Measurements from ENCODE around the gene MT1B.
A peak's percentile ranks its signal among the peaks of the same experiment; 100 is the strongest.
"Not testable (repeated sequence)": the region's sequence is repeated elsewhere in the genome, so short reads cannot be mapped to it uniquely, and the experiment has no call there.

The MT1B gene

DNA sequence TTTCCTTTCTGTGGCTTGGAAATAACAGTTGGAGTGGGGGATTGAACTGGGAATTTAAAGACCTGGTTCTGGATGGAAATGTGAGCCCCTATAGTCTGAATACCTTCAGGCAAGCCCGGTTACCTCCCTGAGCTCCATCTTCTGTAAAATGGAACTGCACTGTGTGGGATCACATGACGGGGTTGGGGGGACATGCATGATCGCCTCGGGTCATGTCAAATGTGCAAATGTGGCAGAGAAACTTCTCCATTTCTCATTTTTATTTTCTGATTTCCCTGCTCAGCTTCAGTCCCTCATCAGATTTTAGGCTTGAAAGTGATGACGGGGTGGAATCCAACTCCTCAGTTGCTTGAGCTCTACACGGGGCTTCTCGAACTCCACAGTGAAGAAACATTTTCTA lies 1.5 kb downstream of the MT1B start:
- TF ChIP-seq, protein P1, sequence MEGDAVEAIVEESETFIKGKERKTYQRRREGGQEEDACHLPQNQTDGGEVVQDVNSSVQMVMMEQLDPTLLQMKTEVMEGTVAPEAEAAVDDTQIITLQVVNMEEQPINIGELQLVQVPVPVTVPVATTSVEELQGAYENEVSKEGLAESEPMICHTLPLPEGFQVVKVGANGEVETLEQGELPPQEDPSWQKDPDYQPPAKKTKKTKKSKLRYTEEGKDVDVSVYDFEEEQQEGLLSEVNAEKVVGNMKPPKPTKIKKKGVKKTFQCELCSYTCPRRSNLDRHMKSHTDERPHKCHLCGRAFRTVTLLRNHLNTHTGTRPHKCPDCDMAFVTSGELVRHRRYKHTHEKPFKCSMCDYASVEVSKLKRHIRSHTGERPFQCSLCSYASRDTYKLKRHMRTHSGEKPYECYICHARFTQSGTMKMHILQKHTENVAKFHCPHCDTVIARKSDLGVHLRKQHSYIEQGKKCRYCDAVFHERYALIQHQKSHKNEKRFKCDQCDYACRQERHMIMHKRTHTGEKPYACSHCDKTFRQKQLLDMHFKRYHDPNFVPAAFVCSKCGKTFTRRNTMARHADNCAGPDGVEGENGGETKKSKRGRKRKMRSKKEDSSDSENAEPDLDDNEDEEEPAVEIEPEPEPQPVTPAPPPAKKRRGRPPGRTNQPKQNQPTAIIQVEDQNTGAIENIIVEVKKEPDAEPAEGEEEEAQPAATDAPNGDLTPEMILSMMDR (conservative IDR thresholded peaks at IDR 0.05; ENCODE audit: low read depth, low read length), result no peak
- no peak overlapping the region for H3K4me3 ChIP-seq (ENCODE audit: low read depth, low read length)
- DNase-seq (ENCODE audit: low read depth), result no peak

DNA sequence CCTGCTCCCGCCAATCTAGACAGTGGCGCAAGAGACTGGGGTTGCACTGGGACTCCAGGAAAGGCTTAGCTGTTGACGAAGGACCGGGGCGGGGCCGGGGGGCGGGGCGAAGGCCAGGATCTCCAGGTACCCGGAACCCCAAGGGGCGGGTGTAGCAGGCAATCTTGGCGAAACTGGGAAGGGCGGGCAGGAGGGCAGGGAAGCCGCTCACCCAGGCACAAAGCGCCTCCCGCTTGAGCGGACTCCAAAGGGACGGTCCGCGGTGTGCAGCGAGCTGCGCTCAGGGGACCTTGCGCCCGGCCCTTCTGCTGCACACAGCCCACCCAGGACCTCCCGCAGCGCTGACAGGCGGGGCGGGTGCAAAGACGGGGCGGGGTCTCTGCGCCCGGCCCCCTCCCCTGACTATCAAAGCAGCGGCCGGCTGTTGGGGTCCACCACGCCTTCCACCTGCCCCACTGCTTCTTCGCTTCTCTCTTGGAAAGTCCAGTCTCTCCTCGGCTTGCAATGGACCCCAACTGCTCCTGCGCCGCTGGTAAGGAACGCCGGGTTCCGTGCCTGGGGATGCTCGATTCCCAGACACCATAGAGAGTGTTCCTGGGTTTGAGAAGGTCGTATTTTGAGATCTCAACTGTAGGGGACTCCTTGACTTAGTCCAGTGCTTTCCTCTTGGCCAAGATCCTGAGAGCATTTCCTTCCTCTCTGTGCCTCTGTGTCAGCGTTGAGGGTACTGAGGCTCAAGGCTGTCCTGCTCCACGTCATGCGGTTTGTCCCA lies 6.1 kb downstream of the MT1B start, which contains the start of gene MT1F:
TSS of gene MT1F (plus strand) at position 405 of the 772 bp plus-strand sequence. CDS start at position 505, 100 bp downstream.
- H3K4me3 ChIP-seq (ENCODE audit: low read depth, low read length), result peak within 1 kb of the TSS; percentile 58
- peak; percentile 25 for DNase-seq (ENCODE audit: low read depth)
- TF ChIP-seq, protein P1 (conservative IDR thresholded peaks at IDR 0.05; ENCODE audit: low read depth, low read length), result no peak

DNA sequence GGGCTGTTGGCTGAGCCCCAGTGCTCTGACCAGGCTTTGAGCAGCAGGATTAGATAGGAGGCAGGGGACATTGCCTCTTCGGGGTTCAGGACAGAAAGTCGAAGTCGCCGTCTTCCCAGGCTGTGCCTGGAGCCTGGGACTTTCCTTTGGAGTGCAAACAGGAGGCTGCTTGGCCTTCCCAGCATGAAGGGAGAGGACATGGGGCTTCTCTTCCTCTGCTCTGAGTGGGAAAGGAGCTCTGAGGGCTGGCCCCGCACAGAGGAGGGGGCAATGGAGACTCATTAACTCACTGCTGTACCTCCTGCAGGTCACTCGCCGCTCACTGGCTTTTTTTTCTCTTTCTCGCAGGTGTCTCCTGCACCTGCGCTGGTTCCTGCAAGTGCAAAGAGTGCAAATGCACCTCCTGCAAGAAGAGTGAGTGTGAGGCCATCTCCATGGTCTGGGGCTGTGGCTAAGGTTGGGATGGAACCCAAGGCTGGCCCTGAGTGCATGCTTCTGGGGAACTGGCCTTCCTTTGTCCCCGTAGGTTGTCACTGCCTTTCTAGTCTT lies 6.7 kb downstream of the MT1B start:
- H3K4me3 ChIP-seq (ENCODE audit: low read depth, low read length), result peak overlapping the region; percentile 58
- TF ChIP-seq, protein P1 (conservative IDR thresholded peaks at IDR 0.05; ENCODE audit: low read depth, low read length), result no peak
- DNase-seq (ENCODE audit: low read depth), result no peak

DNA sequence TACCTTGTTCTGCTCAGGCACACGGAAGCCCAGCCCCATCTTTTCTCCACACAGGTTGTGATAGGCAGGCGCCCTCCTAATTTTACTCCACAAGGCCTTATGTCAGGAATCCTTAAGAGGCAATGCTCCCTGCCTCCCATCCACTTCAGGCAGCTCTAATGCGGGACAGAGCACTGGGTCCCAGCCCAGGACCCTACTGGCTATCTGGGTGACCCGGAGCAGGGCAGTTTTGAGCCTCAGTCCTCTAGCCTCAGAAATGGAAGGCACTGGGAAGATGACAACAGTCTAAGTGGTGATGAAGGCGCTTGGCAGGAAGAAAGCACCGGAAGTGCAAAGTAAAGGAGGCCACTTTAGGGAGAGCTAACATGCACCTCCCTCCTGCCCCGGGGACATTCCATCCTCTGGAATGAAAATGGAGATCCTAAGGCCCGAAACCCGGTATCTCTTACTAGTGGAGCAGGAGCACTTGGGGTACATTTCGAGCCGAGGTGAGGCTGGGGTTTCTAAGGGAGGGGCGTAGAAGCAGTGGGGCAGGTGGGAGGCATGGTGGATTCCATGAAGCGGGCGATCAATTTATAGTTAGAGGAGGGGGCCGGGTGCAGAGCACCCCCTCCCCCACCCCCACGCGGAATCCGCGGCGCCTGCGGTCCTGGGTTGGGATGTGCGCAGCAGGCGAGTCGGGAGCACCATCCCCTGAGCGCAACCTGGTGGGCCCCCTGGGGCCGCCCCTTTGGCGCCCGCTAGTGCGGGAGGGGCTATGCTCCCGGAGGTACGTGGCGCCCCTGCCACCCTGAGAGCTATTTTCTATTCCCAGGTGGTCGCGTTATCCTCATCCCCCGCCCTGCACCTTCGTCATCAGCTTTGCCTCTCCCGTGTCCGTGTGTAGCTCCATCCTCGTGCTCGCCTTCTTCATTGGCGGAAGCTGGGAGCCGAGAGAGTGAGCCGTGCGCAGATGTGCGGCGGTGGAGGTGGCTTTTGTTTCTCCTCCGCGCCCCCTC lies 11.0 kb downstream of the MT1B start:
- H3K4me3 ChIP-seq (ENCODE audit: low read depth, low read length), result peak overlapping the region; percentile 30
- TF ChIP-seq, protein P1 (conservative IDR thresholded peaks at IDR 0.05; ENCODE audit: low read depth, low read length), result no peak

DNA sequence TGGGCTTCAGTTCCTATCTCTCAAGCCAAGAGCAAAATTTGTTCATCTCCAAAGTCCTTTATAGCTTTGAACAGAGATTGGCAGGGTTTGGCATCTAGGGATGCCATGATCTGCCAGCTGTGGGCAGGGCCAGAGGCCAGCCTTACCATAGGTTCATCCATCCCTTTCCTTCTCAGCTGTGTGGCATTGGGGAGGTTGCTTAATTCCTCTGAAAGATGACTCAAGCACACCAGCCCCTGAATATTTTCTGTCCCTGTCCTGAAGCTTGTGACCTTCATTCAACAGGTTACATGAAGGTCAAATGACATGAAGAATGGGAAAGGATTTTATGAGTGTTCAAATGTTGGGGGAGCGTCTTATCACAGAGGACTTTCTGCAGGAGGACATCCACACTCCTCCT lies 12.8 kb downstream of the MT1B start:
- TF ChIP-seq, protein P1 (conservative IDR thresholded peaks at IDR 0.05; ENCODE audit: low read depth, low read length), result no peak
- H3K4me3 ChIP-seq (ENCODE audit: low read depth, low read length), result no peak overlapping the region
- no peak for DNase-seq (ENCODE audit: low read depth)

More for the DNA sequence above, 11.0 kb downstream of the MT1B start:
- DNase-seq (ENCODE audit: low read depth), result no peak

DNA sequence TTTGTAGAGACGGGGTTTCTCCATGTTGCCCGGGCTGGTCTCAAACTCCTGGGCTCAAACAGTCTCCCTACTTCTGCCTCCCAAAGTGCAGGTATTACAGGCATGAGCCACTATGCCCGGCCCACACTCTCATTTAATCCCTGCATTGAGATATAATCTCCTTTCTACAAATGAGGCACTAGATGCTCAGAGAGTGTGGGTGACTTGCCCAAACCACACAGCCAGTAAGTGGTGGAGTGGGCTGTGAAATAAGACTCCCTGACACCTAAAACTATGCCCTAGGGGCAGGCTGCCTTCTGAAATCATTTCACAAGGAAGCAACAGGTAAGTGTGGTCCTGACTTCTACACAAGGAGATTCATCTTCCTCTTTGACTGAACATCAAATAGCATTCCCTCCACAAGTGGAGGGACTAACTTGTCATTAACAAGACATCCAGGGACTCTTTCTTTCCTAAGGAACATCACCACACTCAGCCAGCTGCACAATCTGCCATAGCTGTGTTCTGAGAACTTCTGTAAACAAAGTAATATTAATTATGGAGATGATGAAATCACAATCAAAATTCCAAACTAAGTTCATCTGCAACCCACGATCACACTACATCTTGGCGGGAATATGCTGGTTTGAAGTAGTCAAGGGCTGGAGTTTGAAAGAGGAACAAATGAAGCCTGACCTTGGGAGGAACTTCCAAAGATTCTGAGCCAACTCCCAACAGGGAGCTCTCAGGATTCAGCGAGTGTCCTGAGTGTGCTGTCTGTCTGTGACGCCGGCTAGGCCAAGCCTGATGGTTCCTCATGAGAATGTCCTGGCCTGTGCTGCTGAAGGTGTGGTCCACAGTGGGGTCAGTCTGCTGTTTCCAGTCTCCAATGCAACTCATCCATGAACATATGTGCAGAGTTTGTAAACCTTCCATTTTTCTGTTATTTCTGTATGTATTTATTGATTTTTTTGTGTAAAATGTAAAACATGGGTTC lies 13.9 kb downstream of the MT1B start:
- not testable (repeated sequence) for DNase-seq (ENCODE audit: low read depth); H3K4me3 ChIP-seq (ENCODE audit: low read depth, low read length)
